ENCODE results near the gene PLXNA1. TPM values are rescaled to one million over a fixed set of nuclear protein-coding genes. Genes with fewer than 3 reads are reported as not detected.

The PLXNA1 gene
- total and polyA plus RNA-seq, 9 of the 15 experiments (the other 6 are each of a cell fraction or from before 2014, with no cell fraction given): 0.23 to 59.9 (median 16.8) TPM

- TF ChIP-seq ZNF165 (CRISPR knock-in tag; IDR thresholded peaks at IDR 0.05; ENCODE audit: borderline replicate concordance) (no peak), STAT5A (IDR thresholded peaks at IDR 0.05; ENCODE audit: borderline replicate concordance, low read length) (peak; percentile 51; the same call in 1 of the 2 replicates), SRF (CRISPR knock-in tag; IDR thresholded peaks at IDR 0.05) (no peak), BCL6 (CRISPR knock-in tag; IDR thresholded peaks at IDR 0.05) (no peak), MYBL2 (IDR thresholded peaks at IDR 0.05; ENCODE audit: low read depth) (no peak), MYBL2 (CRISPR knock-in tag; IDR thresholded peaks at IDR 0.05; ENCODE audit: borderline replicate concordance) (no peak), COPS2 (conservative IDR thresholded peaks at IDR 0.05) (no peak), ZNF384 (IDR thresholded peaks at IDR 0.05; ENCODE audit: low read depth, low read length) (no peak), LEF1 (IDR thresholded peaks at IDR 0.05) (0 out of 2 replicates have a peak, but pooled peaks have one; percentile 38), OTX1 (CRISPR knock-in tag; IDR thresholded peaks at IDR 0.05) (no peak), EP400 (IDR thresholded peaks at IDR 0.05) (peak; percentile 29; the same call in 1 of the 2 replicates), SMARCA4 (IDR thresholded peaks at IDR 0.05) (peak; percentile 80), SMAD1 (IDR thresholded peaks at IDR 0.05; ENCODE audit: low read depth, low read length, partially characterized antibody) (no peak), TEAD4 (IDR thresholded peaks at IDR 0.05; ENCODE audit: low read length) (peak; percentile 80), TEAD4 (CRISPR knock-in tag; IDR thresholded peaks at IDR 0.05; ENCODE audit: borderline replicate concordance) (no peak), CBFA2T3 (IDR thresholded peaks at IDR 0.05) (peak; percentile 86), NFYB (IDR thresholded peaks at IDR 0.05; ENCODE audit: extremely low read depth, insufficient read length) (no peak), GTF2B (IDR thresholded peaks at IDR 0.05; ENCODE audit: extremely low read depth, insufficient read length) (no peak), CBX1 (IDR thresholded peaks at IDR 0.05; ENCODE audit: low read depth) (no peak), NFE2 (IDR thresholded peaks at IDR 0.05; ENCODE audit: low read depth) (peak; percentile 29; the same call in 1 of the 2 replicates), TEAD1 (CRISPR knock-in tag; IDR thresholded peaks at IDR 0.05) (no peak), FIP1L1 (IDR thresholded peaks at IDR 0.05; ENCODE audit: low read depth, low read length, poor library complexity, severe bottlenecking) (no peak), PKNOX1 (IDR thresholded peaks at IDR 0.05) (peak; percentile 47; the same call in 1 of the 2 replicates), CXXC5 (CRISPR knock-in tag; IDR thresholded peaks at IDR 0.05) (0 out of 2 replicates have a peak, but pooled peaks have one; percentile 25), SOX6 (IDR thresholded peaks at IDR 0.05) (0 out of 2 replicates have a peak, but pooled peaks have one; percentile 21), HDAC1 (IDR thresholded peaks at IDR 0.05) (0 out of 4 replicates have a peak, but pooled peaks of 1 of the 2 experiments have one; percentile 33), EHMT2 (IDR thresholded peaks at IDR 0.05) (no peak)
- TF ChIP-seq, protein P1, sequence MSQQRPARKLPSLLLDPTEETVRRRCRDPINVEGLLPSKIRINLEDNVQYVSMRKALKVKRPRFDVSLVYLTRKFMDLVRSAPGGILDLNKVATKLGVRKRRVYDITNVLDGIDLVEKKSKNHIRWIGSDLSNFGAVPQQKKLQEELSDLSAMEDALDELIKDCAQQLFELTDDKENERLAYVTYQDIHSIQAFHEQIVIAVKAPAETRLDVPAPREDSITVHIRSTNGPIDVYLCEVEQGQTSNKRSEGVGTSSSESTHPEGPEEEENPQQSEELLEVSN (IDR thresholded peaks at IDR 0.05; ENCODE audit: borderline replicate concordance in 1 of 2, extremely low read depth in 1 of 2, insufficient read depth in 1 of 2, insufficient read length in 1 of 2, low read depth in 1 of 2, low read length in 1 of 2, poor library complexity in 1 of 2, severe bottlenecking in 1 of 2): peak in 1 of 2 experiments; percentile 35
- TF ChIP-seq, protein P2, sequence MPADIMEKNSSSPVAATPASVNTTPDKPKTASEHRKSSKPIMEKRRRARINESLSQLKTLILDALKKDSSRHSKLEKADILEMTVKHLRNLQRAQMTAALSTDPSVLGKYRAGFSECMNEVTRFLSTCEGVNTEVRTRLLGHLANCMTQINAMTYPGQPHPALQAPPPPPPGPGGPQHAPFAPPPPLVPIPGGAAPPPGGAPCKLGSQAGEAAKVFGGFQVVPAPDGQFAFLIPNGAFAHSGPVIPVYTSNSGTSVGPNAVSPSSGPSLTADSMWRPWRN (IDR thresholded peaks at IDR 0.05; ENCODE audit: low read depth): no peak
These were observed 3.1 kb downstream of the PLXNA1 start (continued) for GRCh38 chr3:126986001-126986400.

Data from K562 (cell line).